DMS53 treated with DMSO at 0.1 percent for 48 hours (cell line): Measurements from ENCODE around the gene TMEM229B.

Source experiments
- DNase-seq: peaks from one replicate; lab custom pipeline; 2025; ENCODE audit not compliant: unreplicated experiment; lab: John Stamatoyannopoulos, UW

TMEM229B gene

DNA sequence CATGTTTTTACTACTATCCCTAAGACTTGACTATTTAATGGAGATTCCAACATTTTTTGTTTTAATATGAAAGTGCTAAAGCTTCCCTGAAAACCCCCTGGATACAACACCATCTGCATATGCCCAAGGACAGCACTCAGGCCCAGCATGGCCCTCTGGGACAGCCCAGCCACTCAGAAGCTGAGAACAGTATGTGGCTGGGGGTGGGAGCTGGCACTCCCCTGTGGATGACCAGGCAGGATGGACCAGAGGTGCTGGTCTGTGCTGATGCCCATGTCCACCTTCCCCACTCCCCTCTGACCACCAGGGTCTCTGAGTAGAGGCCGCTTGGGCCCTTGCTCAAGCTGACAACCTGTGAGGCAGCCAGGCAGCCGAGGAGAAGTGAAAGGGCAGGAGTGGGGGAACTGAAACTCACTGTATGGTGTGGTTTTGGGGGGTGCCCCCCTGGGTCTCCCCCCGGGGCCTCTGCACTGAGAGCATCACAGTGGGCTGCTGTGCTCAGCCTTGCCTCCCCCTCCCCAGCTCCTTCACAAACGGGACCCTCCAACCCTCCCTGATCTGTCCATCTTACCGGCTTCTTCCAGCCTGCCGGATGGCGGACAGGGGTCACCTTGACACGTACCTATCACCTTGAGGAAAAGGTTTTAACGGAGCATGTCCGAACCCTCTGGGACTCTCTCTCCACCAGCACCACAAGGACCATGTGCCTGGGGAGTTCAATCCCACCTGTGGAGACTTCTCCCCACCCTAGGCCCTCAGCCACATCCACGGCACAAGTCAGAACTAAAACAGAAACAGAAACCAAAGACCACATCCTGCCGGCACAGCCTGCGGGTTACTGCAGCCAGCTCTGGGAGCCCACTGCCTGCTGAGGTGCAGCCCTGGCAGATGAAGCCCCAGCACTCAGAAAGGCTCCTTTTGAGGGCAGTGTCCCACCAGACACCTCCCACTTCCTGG is at the start of gene TMEM229B:
TSS of gene TMEM229B (minus strand) at position 785 of the 957 bp plus-strand sequence. CDS start 14,798 bp downstream, outside the sequence.
- DNase-seq: no peak

DNA sequence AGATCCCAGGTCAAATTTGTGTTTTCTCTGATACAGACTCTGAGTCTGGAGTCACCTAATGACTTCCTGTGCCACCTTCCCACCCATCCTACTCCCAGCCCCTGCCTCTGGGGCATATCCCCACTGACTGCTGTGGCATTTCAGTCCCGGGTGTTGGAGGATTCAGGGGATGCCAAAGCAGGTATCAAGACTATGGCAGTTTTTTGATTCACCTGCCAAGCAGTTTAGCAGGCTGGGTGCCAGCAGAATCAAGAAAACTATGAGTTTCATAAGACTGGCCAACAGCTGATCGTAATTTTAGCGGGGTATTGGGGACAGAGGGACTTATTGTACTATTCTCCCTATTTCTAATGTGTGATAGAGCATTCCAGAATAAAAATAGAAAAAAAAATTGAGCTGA is 49.2 kb upstream of the TMEM229B start:
- no peak for DNase-seq

- DNase-seq: no peak
These were observed 47.6 kb upstream of the TMEM229B start for GRCh38 chr14:67536087-67536486.

- peak; percentile 3 for DNase-seq
These were observed 45.2 kb upstream of the TMEM229B start for GRCh38 chr14:67533754-67534085.

- DNase-seq: peak; percentile 71
These were observed 44.7 kb upstream of the TMEM229B start, which contains the start of gene PLEKHH1 for GRCh38 chr14:67532998-67533753. Gene PLEKHH1 (plus strand): TSS chr14:67533290. CDS start chr14:67541868, 8,578 bp downstream.

GRCh38 chr14:67532606-67532997 is 44.1 kb upstream of the TMEM229B start:
- no peak for DNase-seq

- DNase-seq: no peak
These were observed 41.7 kb upstream of the TMEM229B start for GRCh38 chr14:67529947-67530935.

DNA sequence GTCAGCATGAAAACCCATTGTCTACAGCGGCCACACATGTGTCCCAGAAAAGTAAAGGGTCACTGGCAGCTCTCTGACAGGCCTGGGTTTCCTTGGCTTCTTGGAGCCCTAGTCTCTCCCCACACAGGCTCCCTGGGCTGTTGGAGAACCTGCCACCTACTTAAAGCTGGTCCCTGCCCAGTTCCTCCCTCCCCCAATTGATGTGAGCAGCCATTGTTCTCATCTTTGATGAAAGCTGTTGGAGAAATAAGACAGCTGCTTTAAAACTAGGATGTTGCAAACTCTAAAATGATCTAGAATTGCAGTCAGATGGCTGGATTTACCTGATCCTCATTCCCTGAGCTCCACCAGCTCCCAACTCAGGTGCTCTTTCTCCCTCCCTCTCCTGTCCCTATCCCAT is 39.8 kb upstream of the TMEM229B start:
- DNase-seq: no peak

DNA sequence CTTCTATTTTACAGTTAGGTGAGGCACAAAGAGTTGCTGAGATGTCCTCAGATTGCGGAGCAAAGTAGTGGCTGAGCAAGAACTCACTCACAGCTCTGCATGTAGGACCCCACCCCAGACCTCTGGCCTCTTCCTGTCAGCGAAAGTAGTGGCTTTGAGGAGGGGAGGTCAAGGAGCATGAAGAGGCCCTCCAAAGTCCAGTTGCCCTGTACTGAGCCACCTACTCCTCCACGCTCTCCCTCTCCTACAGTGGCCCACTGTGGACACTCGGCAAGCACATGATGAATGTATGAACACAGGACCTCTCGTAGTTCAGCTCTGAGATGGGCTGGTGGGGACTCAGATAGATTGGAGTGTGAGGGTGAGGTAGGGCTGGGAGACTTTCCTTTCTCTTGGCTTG is 39.2 kb upstream of the TMEM229B start:
- DNase-seq: no peak

GRCh38 chr14:67526676-67527459 is 38.3 kb upstream of the TMEM229B start:
- peak; percentile 16 for DNase-seq

GRCh38 chr14:67526181-67526580 is 37.7 kb upstream of the TMEM229B start:
- no peak for DNase-seq

- no peak for DNase-seq
These were observed 36.9 kb upstream of the TMEM229B start for GRCh38 chr14:67525389-67525788.

- DNase-seq: no peak
These were observed 36.1 kb upstream of the TMEM229B start for GRCh38 chr14:67524634-67524963.

- DNase-seq: no peak
These were observed 35.5 kb upstream of the TMEM229B start for GRCh38 chr14:67523764-67524633.

DNA sequence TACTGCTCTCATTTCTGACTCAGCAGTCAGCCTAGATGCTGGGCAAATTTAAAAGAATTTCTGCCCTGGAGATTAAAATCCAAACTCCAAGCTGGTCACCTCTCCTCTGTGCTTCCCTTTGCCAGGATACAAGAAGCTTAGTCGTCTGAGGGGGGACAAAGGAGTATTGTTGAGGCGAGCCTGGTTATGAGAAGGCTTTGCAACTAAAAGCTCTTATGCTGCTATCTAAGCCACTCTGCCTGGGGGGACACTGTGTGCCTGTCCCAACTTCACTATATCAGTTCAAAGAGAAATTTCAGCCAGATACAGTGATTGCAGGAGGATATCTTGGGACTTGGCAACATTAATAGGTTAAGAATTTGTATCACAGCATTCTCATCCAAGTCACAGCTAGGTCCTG is 33.7 kb upstream of the TMEM229B start:
- DNase-seq: no peak

GRCh38 chr14:67520482-67520881 is 32.0 kb upstream of the TMEM229B start:
- DNase-seq: no peak

DNA sequence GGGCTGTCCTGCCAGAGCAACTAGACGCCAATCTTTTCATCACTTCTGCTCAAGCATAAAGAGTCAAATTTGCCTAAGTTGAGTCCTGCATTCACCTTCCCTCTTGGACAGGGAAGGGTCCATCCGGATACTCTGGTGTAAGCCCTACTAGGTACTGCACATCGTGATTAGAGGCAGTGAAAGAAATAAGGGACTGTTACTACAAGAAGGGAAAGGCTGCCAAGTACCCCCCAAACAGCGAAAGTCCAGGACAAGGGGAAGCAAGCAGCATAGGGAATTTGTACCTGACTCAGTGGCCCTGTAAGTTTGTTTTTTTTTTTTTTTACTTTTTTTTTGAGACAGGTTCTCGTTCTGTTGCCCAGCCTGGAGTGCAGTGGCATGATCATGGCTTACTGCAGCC is 30.9 kb upstream of the TMEM229B start:
- DNase-seq: no peak

- DNase-seq: no peak
These were observed 28.6 kb upstream of the TMEM229B start for GRCh38 chr14:67517083-67517482.

DNA sequence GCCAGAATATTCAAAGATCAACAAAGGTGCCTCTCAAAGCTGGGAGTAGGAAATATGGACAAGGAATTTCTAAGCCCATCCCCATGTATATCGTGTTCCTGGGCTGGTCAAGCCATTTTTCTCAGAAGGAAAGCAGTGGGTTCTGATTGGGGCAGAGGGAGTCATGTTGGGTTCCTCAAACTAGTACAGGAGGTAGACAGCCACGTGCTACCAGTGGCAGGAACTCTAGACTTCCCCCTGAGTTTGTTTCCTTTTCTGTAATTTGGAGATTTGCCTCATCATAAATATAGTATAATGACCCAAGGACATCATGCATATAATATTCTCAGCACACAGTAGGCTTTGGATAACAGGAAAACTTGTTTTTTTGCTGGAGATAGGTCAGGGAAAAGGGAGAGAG is 28.2 kb upstream of the TMEM229B start:
- no peak for DNase-seq
